Endodermal cell (in vitro differentiated cells): Measurements from ENCODE around the gene SHC2. TPM values are rescaled to one million over a fixed set of nuclear protein-coding genes. Genes with fewer than 3 reads are reported as not detected.

Source experiments
- DNase-seq: peaks from one replicate; pipeline ENCODE4 v3.0.0-alpha.2; 2017
- H3K27ac ChIP-seq: 2 replicates; pipeline ENCODE4 v1.5.1; 2013; ENCODE audit warnings: mild to moderate bottlenecking, low read depth, low read length, moderate library complexity
- H3K27me3 ChIP-seq: 2 replicates; pipeline ENCODE4 v1.6.1; 2013; ENCODE audit warnings: mild to moderate bottlenecking, low read length, moderate library complexity; ENCODE audit not compliant: insufficient read depth, control insufficient read depth, poor library complexity, severe bottlenecking
- H3K36me3 ChIP-seq: 2 replicates; pipeline ENCODE4 v1.7.0; 2013; ENCODE audit warnings: mild to moderate bottlenecking, low read length, moderate library complexity; ENCODE audit not compliant: control insufficient read depth, insufficient read depth
- H3K4me1 ChIP-seq: one replicate; pipeline ENCODE4 v1.7.0; 2013; ENCODE audit warnings: low read length; ENCODE audit not compliant: control insufficient read depth, insufficient read depth
- H3K4me3 ChIP-seq: 2 replicates; pipeline ENCODE4 v1.5.1; 2013; ENCODE audit warnings: mild to moderate bottlenecking, low read length, moderate library complexity
- H3K9ac ChIP-seq: 2 replicates; pipeline ENCODE4 v1.6.1; 2013; ENCODE audit warnings: mild to moderate bottlenecking, low read length, moderate library complexity; ENCODE audit not compliant: poor library complexity, severe bottlenecking; ENCODE audit errors: extremely low read depth
- H3K9me3 ChIP-seq: 2 replicates; pipeline ENCODE4 v1.6.1; 2013; ENCODE audit warnings: mild to moderate bottlenecking, low read length, moderate library complexity; ENCODE audit not compliant: control insufficient read depth
- H3K27ac Mint-ChIP-seq: 2 replicates; pipeline ENCODE4 v1.8.0; 2020; ENCODE audit warnings: mixed read lengths
- H3K27me3 Mint-ChIP-seq: 2 replicates; pipeline ENCODE4 v1.8.0; 2021; ENCODE audit warnings: mild to moderate bottlenecking, mixed read lengths; ENCODE audit not compliant: insufficient read depth
- H3K36me3 Mint-ChIP-seq: 2 replicates; pipeline ENCODE4 v1.8.0; 2020; ENCODE audit warnings: low read depth, mixed read lengths
- H3K4me1 Mint-ChIP-seq: 2 replicates; pipeline ENCODE4 v1.8.0; 2020; ENCODE audit warnings: mixed read lengths
- H3K4me3 Mint-ChIP-seq: 2 replicates; pipeline ENCODE4 v1.8.0; 2020; ENCODE audit warnings: mild to moderate bottlenecking, moderate library complexity, mixed read lengths
- H3K9me3 Mint-ChIP-seq: 2 replicates; pipeline ENCODE4 v1.8.0; 2020; ENCODE audit warnings: mild to moderate bottlenecking, mixed read lengths
- WGBS, 2 experiments: methylation state at CpG; one replicate each; pipeline versions ENCODE4 v1.1.5 to v1.1.7; 2013; ENCODE audit warnings: missing lambda C conversion rate in 2 of 2, mixed read lengths in 1 of 2; ENCODE audit not compliant: insufficient coverage in 1 of 2, insufficient read length in 1 of 2; 5-methylcytosine and 5-hydroxymethylcytosine counted together
- total RNA-seq, 2 donors: library from RNA; stranded (reverse); fragmentation: NEBNext Ultra II Directional in 1 of 2; extraction: Animal tissue kit (Norgen Biotek cat#: 25700) in 1 of 2; gene quantifications; 2 replicates in 1 of 2; 3 replicates in 1 of 2; pipeline ENCODE4 v1.2.1, GENCODE V29; 2021
- TF ChIP-seq, protein P1 (sequence below): fragments of 200-600 bp; sonication (generic); conservative IDR thresholded peaks from 2 replicates; pipeline ENCODE4 v1.5.0; 2021; ENCODE audit warnings: antibody characterized with exemption, mild to moderate bottlenecking

The SHC2 gene
- total RNA-seq, 2 donors from 2014 or later, result 56.5 to 93.0 TPM

DNA sequence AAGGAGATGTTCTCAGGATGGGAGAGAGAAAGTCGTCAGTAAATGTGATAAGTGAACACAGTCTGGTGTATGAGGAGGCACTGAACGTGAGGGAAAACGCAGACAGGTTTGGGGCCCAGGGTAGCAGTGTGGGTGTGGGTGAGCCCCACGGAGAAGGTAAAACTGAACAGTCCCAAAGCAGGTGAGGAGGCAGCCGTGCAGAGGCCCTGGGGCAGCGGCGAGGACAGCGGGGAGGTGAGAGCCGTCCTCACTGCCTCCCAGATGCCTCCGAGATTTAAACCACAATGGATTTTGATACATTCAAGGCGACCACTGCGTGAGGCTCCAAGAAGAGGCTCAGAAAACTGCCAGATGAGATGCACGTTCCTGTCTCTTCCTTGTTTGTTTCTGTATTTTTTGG lies 14.5 kb upstream of the SHC2 start:
- H3K9ac ChIP-seq, result no peak overlapping the region
- no peaks in the 10 kb centered on the region for H3K4me1 ChIP-seq
- peaks cover 1% of the 10 kb centered on the region for H3K9me3 ChIP-seq
- H3K36me3 ChIP-seq, result no peaks in the 10 kb centered on the region
- H3K27ac ChIP-seq, result no peak overlapping the region
- Mint-ChIP-seq H3K27me3 (peaks cover 5% of the 10 kb centered on the region), H3K9me3 (peaks cover 6% of the 10 kb centered on the region), H3K36me3 (no peaks in the 10 kb centered on the region), H3K27ac (no peak overlapping the region), H3K4me3 (no peak overlapping the region), H3K4me1 (no peaks in the 10 kb centered on the region)
- H3K27me3 ChIP-seq, result no peaks in the 10 kb centered on the region
- TF ChIP-seq, protein P1, sequence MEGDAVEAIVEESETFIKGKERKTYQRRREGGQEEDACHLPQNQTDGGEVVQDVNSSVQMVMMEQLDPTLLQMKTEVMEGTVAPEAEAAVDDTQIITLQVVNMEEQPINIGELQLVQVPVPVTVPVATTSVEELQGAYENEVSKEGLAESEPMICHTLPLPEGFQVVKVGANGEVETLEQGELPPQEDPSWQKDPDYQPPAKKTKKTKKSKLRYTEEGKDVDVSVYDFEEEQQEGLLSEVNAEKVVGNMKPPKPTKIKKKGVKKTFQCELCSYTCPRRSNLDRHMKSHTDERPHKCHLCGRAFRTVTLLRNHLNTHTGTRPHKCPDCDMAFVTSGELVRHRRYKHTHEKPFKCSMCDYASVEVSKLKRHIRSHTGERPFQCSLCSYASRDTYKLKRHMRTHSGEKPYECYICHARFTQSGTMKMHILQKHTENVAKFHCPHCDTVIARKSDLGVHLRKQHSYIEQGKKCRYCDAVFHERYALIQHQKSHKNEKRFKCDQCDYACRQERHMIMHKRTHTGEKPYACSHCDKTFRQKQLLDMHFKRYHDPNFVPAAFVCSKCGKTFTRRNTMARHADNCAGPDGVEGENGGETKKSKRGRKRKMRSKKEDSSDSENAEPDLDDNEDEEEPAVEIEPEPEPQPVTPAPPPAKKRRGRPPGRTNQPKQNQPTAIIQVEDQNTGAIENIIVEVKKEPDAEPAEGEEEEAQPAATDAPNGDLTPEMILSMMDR, result no peak
- 93 to 99% methylated on average over 12 to 13 of the region's 13 CpGs for WGBS, 2 experiments
- DNase-seq, result no peak
- no peak overlapping the region for H3K4me3 ChIP-seq

DNA sequence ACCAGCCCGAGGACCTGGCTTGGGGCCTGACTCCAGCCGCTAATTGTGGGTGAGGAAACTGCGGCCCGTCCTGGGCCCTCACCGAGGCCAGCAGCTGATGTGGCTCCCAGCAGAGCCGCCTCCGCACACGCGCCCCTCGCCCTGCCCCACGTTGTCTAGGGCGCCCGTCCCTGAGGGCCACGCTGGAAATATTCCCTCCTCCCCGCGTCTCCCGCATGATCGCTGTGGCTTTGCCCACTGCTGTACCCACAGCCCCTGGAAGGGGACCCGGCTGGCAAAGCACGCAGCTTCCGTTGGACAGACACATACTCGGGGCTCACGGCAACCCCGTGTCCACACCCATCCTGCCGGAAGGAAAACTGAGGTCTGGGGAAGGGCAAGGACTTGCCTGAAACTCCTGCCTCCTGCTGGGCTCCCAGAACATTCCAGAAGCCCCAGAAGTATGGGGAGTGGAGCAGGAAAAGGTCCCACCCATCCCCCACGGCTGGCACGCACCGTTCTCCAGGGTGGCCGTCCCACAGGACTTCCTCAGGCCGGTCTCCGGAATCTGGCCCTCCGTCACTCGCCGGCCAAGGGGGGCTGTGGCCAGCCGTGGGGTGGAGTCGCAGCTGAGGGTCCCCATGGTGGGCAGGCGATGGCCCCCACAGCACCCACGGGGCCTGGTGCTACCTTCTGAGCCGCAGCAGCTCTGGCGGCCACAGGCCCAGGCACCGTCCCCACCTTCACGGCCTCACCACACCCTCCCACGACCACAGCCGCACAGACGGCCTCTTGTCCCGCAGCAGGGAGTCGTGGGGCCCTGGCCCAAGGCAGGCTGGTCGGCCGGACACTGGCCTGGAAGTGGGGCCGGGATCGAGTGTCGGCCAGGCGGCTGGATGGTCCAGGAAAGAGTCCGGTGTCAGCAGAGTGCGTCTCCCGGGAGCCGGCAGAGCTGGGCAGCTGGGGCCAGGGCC lies 13.6 kb upstream of the SHC2 start:
- no peak for DNase-seq
- Mint-ChIP-seq H3K27ac (no peak overlapping the region), H3K4me3 (no peak overlapping the region), H3K9me3 (no peaks in the 10 kb centered on the region), H3K4me1 (no peaks in the 10 kb centered on the region), H3K27me3 (no peaks in the 10 kb centered on the region), H3K36me3 (no peaks in the 10 kb centered on the region)
- H3K36me3 ChIP-seq, result no peaks in the 10 kb centered on the region
- H3K9ac ChIP-seq, result no peak overlapping the region
- no peak overlapping the region for H3K27ac ChIP-seq
- 90 to 91% methylated on average over 37 to 57 of the region's 57 CpGs for WGBS, 2 experiments
- TF ChIP-seq, protein P1, result no peak
- no peaks in the 10 kb centered on the region for H3K4me1 ChIP-seq
- no peaks in the 10 kb centered on the region for H3K9me3 ChIP-seq
- no peaks in the 10 kb centered on the region for H3K27me3 ChIP-seq
- H3K4me3 ChIP-seq, result no peak overlapping the region

DNA sequence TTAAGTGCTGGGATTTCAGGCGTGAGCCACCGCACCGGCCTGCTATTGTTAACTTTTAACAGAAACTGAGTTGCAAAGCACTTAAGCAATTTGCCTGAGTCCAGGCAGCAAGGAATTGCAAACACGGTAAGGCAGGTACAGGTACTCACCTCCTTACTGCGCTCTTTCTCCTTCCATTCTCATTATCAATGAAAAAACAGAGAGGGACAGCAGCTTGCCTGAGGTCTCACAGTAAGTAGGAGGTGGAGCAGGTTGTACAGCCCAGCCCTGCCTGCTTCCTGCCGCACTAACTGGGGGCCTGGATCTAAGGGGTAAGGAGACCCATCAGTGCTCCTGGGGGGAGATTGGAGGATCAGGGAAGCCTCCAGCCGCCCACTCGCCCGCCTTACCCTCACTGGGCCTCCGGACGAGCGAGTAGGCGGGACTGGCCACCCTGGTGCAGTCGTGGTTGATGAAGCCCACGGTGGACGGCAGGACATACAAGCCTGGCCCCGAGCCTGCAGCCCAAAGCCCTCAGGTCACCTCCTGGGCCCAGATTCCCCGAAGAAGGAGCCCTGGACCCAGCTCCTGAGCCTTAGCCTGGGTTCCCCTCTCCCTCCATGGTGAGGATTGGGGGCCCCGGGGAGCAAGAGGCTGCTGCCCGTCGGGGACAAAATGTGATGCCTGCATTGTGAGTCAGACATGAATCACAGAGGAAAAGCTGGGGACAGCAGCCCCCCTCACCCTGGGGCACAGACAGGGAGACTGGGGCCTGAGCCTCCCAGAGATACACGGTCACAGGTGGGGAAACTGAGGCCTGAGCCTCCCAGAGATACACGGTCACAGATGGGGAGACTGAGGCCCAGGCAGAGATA lies 11.4 kb upstream of the SHC2 start:
- no peaks in the 10 kb centered on the region for H3K4me1 Mint-ChIP-seq
- no peaks in the 10 kb centered on the region for H3K4me1 ChIP-seq
- no peaks in the 10 kb centered on the region for H3K9me3 ChIP-seq
- H3K9me3 Mint-ChIP-seq, result no peaks in the 10 kb centered on the region
- H3K27ac Mint-ChIP-seq, result no peak overlapping the region
- H3K4me3 ChIP-seq, result no peak overlapping the region
- 85 to 91% methylated on average over 12 to 23 of the region's 23 CpGs for WGBS, 2 experiments
- H3K27me3 ChIP-seq, result no peaks in the 10 kb centered on the region
- H3K27me3 Mint-ChIP-seq, result peaks cover 4% of the 10 kb centered on the region
- no peaks in the 10 kb centered on the region for H3K36me3 Mint-ChIP-seq
- H3K36me3 ChIP-seq, result no peaks in the 10 kb centered on the region
- TF ChIP-seq, protein P1, result no peak
- no peak for DNase-seq
- H3K4me3 Mint-ChIP-seq, result no peak overlapping the region
- no peak overlapping the region for H3K27ac ChIP-seq
- H3K9ac ChIP-seq, result no peak overlapping the region
